Activated effector memory CD4-positive, alpha-beta T cell treated with Interleukin-2 at 50 U/mL for 16 hours (primary cell): Measurements from ENCODE around the gene KPNA1.
"Not testable (repeated sequence)": the region's sequence is repeated elsewhere in the genome, so short reads cannot be mapped to it uniquely, and the experiment has no call there.

Source experiments
- DNase-seq: peaks from one replicate; pipeline ENCODE4 v3.0.0-alpha.2; 2020

The KPNA1 gene

DNA sequence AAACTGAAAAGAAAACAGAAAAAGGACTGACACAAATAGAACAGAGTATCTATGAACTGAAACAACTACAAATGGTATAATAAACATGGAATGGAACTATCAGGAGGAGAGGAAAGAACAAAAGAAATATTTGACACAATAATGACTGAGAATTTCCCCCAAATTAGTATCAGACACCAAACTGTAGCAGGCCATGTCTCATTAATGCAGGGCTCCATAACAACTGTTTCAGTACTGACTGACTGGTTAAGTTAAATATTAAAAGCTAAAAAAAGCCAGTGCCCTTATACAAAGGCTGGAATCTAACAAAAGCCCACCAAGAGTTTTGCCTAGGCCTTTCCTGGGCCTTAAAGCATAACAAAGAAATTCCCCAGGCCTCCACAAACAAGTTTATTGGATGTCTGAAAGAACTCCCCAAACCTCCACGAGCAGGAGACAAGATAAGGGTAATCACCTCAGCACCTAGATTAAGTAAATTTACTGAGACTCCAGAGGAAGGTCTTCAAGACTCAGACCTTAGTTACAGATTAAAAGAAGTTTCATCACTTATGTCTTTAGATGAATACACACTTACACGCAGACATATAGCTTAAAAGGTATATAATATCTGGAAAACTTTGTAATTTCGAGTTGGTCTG lies 45.7 kb downstream of the KPNA1 start:
- DNase-seq: no peak

DNA sequence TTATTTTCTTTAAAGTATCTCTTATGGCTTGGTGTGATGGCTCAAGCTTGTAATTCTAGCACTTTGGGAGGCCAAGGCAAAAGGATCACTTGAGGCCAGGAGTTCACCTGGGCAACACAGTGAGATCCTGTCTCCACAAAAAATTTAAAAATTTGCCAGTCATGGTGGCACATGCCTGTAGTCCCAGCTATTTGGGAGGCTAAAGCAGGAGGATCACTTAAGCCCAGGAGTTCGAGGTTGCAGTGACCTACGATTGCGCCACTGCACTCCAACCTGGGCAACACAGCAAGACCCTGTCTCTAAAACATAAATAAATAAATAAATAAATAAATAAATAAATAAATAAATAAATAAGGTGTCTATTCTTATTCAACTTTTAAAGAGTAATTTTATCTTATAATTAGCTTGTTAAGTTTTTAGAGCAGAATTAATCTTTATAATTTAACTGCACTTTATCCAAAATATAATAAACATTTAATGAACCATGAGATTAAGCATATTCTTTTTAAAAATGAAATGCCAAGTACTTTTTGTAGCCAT lies 48.0 kb downstream of the KPNA1 start:
- DNase-seq: no peak

DNA sequence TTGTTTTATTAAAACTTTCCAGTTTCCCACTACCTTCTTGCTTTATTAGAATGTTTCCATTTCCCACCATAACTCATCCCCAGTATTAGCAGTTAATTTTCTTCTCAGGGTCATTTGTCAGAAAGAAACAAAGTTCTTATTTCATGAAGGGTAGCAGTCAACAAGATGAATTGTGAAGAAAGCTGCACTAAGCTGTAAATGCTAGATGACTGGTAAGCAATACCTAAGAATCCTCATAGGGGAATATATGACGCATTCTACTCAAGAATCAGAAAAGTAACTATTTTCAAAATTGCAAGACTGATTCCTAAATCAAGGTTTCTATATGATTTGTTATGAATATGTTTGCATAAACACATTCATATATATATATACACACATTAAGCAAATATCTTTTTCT lies 50.1 kb downstream of the KPNA1 start:
- DNase-seq: no peak

DNA sequence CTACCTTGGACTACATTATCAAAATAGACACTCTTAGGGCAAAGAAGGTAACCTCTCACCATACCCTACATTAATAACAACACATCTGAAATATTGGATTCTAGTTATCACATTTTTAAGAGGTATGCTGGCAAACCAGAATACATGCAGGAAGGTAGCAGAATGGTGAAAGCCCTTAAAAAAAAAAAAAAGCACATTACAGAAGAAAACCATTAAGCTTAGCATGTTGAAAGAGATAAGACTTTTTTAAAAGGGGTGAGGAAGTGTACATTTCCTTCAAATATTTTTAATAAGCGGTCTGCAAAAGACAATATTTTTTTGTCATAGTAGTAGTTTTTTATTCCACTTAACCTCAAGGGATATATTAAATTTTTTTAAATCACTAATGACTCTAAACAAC lies 52.3 kb downstream of the KPNA1 start:
- DNase-seq: no peak

DNA sequence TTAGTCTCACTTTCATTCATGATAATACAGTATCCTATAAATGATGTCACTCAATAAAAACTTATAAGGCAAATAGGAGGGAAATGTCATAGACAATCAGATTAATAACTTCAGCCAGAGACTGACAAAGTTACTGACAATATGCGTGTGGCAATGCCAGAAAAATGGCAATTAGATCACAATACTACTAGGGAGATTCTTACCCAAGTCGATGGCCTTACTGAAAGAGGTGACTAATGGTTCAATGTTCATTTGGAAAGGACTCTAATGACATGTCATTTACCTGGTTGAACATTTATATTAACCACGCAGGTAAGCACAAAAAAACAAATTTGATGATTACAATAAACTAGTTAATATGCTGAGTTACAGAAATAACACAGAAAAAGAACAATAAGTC lies 52.9 kb downstream of the KPNA1 start:
- DNase-seq: no peak

DNA sequence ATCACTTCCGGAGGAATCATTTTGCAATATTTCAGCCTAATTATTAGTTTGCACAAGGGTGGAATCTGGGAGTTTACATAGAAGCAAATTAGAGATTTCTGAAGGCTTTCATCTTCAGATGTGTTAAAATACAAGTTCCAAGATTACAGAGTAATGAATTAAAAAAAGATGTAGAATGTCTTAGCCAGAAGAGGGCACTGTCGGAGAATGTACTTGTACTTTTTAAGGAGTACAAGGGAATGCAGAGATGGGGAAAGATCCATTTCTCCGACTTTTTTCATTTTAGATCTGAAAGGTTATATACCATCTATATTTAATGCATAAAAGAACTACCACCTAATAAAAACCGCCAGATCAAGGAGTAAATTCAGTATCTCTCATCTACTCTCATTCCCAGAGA lies 55.7 kb downstream of the KPNA1 start:
- no peak for DNase-seq

DNA sequence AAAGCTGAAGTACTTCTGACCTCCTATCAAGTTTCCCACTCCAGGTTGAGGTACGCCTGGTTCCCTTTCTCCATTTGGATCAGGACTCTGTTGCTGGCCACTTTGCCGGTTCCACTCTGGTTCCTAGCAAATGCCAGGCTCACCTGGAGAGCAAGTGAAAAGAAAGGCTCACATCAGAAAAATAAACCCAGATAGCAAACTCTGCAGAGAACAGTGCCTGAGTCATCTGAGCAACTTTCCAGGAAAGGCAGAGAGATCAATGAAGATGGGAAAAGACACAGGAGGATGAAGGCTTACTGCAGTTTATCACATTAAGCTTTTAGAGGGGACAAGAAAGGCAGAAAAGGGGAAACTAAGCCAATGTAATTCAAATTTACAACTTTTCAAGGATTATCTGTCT lies 57.0 kb downstream of the KPNA1 start:
- no peak for DNase-seq

DNA sequence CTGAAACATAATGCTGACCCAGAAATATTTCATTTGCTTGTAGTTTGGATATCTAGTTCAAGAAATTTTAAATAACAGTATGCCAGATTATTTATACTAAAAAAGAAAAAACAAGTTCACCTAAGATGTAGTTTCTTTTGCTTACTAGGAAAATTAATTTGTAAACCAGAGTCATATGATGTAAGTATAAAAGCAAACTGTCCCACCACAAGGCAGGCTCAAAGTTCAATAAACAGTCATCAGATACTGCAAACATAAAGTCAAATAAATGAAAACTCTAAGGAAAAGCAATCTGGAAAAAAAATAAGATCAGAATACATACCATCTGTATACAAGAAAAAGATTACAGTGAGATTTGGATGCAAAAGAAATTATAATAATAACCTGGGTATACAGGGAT lies 58.7 kb downstream of the KPNA1 start:
- DNase-seq: no peak

DNA sequence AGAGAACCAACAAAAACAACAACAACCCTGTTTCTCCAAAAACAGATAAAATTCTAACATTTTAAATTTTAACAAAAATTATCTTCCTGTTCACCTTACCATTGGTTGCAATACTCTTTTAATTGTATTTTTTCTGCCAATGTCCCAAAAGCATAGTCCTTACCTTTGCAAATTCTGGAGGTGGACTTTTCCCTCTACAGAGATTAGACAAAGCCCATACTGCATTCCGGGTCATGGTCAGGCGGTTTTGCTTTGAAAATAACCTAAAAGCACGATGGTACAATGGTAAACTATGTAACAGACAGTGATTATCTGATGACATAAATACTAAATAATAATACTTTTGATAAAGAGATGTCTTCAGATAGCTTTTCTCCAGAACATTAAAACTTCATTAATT lies 63.4 kb downstream of the KPNA1 start:
- no peak for DNase-seq

DNA sequence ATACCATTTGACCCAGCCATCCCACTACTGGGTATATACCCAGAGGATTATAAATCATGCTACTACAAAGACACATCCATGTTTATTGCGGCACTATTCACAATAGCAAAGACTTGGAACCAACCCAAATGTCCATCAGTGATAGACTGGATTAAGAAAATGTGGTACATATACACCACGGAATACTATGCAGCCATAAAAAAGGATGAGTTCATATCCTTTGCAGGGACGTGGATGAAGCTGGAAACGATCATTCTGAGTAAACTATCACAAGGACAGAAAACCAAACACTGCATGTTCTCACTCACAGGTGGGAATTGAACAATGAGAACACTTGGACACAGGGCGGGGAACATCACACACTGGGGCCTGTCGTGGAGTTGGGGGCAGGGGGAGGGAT lies 66.5 kb downstream of the KPNA1 start:
- not testable (repeated sequence) for DNase-seq

DNA sequence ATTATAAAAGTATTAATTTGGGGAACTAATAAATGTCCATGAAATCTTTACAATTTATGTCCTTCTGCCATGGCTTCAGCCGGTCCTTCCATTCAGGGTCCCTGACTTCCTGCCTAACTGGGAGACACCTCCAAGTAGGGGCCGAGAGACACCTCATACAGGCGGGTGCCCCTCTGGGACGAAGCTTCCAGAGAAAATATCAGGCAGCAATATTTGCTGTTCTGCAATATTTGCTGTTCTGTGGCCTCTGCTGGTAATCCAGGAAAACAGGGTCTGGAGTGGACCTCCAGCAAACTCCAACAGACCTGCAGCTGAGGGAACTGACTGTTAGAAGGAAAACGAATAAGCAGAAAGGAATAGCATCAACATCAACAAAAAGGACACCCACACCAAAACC lies 70.2 kb downstream of the KPNA1 start:
- DNase-seq: not testable (repeated sequence)

DNA sequence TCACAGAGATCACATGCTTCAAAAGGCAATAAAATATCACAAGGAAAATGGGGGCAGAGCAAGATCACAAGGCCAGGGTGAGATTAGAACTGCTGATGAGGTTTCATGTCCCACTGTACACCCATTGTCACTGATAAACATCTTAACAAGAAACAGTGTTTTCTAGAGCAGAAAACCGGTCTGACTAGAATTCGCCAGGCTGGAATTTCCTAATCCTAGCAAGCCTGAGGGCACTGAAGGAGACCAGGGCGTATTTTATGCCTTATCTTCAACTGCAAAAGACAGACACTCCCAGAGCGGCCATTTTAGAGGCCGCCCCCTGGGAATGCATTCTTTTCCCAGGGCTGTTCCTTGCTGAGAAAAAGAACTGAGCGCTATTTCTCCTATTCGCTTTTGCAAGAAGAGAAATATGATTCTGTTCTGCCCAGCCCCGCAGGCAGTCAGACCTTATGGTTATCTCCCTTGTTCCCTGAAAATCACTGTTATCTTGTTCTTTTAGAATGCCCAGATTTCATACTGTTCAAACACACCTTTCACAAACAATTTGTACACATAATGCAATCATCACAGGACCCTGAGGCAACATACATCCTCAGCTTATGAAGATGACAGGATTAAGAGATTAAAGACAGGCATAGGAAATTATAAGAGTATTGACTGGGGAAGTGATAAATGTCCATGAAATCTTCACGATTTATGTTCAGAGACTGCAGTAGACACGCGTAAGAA lies 70.8 kb downstream of the KPNA1 start:
- DNase-seq: not testable (repeated sequence)

DNA sequence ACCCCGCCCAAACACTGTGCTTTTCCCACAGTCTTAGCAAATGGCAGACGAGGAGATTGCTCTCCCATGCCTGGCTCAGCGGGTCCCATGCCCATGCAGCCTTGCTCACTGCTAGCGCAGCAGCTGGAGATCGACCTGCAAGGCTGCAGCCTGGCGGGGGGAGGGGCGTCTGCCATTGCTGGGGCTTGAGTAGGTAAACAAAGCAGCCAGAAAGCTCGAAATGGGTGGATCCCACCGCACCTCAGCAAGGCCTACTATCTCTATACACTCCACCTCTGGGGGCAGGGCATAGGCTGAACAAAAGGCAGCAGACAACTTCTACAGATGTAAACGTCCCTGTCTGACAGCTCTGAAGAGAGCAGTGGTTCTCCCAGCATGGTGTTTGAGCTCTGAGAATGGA lies 71.6 kb downstream of the KPNA1 start:
- no peak for DNase-seq

DNA sequence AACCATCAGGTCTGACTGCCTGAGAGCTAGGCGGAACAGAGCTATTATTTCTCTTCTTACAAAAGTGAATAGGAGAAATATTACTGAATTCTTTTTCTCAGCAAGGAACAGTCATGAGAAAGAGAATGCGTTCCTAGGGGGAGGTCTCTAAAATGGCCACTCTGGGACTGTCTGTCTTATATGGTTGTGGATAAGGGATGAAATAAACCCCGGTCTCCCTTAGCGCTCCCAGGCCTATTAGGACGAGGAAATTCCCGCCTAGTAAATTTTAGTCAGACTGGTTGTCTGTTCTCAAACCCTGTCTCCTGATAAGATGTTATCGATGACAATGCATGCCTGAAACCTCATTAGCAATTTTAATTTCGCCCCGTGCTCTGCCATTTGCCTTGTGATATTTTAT lies 78.8 kb downstream of the KPNA1 start:
- DNase-seq: no peak

DNA sequence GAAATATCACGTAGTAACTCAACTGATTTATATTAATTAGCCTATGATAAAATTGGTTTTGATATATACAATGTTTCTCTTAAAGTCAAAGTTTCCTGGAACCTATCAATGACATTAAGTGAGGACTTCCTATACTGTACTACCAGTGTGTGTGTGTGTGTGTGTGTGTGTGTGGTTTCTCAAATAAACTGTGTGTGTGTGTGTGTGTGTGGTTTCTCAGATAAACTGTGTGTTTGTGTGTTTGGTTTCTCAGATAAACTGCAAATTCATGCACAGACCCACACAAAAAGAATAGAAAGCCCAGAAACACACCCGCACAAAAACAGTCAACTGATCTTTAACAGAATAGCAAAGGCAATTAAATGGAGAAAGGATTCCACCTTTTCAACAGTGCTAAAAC lies 84.4 kb downstream of the KPNA1 start:
- no peak for DNase-seq

DNA sequence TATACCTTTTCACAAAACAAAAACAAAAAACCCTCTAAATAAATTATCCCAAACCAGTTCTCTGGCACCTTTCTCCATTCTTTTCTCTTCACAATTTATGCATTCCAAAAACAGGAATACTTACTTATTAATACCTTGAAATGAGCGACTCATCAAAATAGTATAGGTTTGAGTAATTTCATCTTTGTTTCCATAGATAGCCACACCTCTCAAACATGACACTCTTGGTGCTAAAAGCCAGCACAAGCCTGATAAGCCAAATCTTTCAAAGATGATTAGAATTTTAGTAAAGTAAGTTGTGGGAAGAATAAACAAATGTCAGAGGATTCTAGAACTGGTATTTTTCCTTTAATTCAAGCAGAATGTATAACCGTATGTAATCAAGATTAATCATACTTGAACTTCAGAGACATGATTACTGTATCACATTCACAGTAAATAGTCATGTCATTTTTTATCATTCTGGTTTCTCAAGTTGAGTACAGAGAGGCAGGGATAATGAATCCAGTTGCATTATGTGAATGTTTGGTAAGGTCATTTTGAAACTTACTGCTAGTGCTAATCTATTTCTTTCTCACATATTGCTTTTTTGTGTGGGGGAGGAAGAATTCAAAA lies 86.8 kb downstream of the KPNA1 start:
- DNase-seq: no peak

DNA sequence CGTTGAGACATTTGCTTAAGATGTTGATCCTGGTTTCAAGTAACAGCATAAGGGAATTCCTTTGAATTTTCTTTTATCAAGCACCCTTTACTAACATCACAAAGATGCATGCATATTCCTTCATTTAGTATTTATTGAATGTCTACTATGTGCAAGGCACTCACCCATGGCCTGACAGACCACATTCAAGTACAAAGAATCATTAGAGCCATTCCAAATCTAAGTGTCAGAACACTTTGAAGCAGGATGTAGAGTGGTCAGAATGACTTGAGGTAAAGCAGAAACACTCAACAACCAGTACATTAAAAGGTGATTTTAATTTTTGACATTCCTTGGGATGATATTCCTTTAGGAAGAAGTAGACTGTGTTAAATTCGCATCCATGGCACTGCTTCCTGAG lies 92.9 kb downstream of the KPNA1 start:
- no peak for DNase-seq

DNA sequence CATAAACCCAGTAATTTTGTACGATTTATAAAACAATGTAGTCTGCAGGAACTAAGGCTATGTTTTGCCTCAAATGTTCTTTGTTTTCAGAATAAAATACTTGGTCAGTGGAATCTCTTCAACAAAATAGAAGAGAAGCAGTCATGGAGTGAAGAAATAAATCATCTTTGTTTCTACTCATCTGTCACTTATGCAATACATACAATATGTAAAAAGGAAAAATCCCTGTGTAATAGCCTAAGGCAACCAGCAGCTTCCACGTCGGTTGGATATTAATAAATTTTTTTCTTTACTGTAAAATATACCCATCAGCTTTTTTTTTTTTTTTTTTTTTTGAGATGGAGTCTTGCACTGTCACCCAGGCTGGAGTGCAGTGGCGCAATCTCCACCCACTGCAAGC lies 93.6 kb downstream of the KPNA1 start:
- no peak for DNase-seq

DNA sequence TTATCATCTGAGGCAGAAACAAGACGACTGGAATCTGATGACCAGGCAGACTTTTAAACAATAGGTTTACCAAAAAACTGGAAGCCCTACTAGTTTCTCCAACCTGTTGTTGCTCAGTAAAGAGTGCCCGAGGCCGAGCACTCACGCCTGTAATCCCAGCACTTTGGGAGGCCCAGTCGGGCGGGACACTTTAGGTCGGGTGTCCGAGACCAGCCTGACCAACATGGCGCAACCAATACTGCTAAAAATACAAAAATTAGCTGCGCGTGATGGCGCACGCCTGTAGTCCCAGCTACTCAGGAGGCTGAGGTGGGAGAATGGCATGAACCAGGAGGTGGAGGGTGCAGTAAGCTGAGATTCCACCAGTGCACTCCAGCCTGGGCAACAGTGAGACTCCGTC lies 97.8 kb downstream of the KPNA1 start:
- DNase-seq: no peak

DNA sequence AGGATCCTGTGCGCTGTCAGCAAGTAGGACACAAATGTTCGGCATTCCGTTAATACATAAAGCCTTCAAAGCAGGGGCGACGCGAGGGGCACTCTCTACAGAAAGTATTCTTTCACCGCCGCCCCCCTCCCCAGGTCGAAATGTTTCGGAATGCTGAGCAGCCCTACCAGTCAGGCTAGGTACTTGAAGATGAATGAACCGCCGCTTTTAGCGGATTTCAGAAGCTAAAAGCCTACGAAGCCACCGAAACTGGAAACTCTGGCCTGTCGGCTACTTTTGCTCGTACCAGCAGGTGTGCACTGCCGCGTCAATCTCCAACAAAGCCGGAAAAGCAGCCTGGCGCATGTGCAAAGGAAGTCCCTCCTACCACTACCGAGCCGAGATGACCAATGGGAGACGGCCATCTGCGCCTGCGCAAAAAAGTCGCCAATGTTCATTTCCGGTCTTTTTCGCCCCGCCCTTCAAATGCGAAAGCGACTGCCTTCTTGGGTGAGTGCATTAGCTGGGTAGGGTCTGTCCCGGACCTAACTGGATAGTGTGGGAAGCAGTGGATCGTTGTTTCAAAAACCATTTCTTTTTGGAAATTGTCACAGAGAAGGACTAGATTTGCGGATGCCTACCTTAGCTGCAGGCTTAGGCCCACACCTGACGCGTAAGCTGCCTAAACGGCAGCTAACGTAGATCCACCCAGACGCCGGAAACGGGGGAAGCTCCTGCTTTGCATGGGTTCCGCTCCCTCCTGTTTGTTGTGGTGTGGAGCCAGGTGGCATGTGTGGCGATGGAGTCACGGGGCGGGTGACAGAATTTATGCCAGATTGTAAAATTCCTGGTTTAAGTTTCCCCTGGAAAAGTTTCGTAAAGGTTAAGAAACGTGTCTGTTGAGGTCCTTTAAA lies 98.7 kb downstream of the KPNA1 start, which contains the start of gene WDR5B:
TSS of gene WDR5B (minus strand) at position 301 of the 893 bp plus-strand sequence. CDS start 534 bp downstream, outside the sequence.
- peak; percentile 96 for DNase-seq

DNA sequence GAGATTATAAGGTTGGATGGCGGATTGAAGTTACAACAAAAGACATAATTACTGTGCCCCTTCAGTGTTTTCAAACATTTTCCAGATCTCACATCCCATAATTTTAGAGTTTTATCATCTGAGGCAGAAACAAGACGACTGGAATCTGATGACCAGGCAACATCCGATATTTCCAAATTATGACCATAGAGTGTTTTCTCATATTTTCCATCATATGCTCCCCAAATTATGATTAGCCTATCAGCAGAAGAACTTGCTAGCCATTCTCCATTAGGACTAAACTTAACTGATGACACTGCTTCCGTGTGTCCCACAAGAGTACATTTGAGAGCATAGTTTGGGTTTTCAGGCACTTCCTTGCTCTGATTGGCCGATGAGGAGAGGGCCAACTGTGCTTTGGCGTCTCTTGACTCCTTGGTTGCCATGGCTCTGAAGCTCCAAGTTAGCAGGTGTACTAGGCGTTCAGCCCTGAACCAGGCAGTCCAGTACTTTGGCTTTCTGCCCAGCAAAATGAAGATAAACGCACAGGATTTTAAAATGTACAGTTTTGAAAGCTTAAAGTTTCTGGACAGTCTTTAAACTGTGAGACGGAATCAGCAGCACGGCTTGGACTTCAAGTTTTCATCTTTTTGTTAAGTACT lies 99.5 kb downstream of the KPNA1 start:
- DNase-seq: peak; percentile 10

DNA sequence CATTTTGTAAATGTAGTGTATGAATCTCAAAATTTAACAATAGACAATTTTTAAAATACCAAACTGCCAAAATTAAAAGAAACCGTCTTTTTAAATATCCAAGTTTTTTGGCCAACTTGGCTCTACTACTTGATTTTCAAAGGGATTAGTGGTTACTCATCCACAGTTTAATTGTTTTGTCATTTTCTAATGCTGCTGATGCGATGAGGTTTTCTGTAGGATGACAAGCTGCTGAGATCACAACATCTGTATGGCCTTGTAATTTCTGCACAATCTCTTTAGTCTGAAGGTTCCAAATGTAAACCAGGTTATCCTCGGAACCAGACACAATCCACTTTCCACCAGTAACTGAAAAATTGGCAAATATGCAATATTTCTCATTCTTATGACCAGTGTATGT lies 100.3 kb downstream of the KPNA1 start:
- no peak for DNase-seq

DNA sequence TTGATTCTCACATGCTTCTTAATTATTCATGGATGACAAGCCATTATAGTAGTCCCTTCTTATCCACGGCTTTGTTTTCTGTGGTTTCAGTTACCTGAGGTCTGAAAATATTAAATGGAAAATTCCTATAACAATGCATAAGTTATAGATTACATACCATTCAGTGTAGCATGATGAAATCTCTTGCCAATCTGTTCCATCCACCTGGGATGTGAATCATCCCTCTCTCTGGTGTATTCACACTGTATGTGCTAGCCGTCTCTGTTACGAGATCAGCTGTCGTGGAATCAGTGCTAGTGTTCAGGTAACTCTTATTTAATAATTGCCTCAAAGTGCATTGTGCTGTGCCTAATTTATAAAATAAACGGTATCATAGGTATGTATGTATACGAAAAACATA lies 104.1 kb downstream of the KPNA1 start:
- no peak for DNase-seq
